RWPE2 (cell line): ENCODE results near the gene ATP5PD.
"Not testable (repeated sequence)": the region's sequence is repeated elsewhere in the genome, so short reads cannot be mapped to it uniquely, and the experiment has no call there.

Experiments used
- ATAC-seq: fragments of 200-7000 bp; cut with Tn5 transposase; 3 replicates; pipeline ENCODE4 v1.9.1; 2021; ENCODE audit warnings: low read depth
- DNase-seq: peaks from one replicate; pipeline ENCODE4 v3.0.0-alpha.2; 2020; ENCODE audit warnings: low spot score
- H3K27ac ChIP-seq: fragments of 450-650 bp; 2 replicates; pipeline ENCODE4 v1.5.1; 2017; ENCODE audit warnings: mild to moderate bottlenecking; ENCODE audit not compliant: poor library complexity, severe bottlenecking
- H3K27me3 ChIP-seq: fragments of 250-450 bp; sonication (Bioruptor Pico); 2 replicates; pipeline ENCODE4 v1.5.1; 2021; ENCODE audit warnings: mild to moderate bottlenecking, moderate library complexity; ENCODE audit not compliant: insufficient read depth, poor library complexity, severe bottlenecking
- H3K36me3 ChIP-seq: fragments of 250-450 bp; sonication (Bioruptor Pico); 2 replicates; pipeline ENCODE4 v1.5.1; 2020; ENCODE audit warnings: low read depth, mild to moderate bottlenecking, moderate library complexity
- H3K4me1 ChIP-seq: fragments of 250-450 bp; sonication (Bioruptor Pico); 2 replicates; pipeline ENCODE4 v1.5.1; 2021; ENCODE audit warnings: mild to moderate bottlenecking, moderate library complexity; ENCODE audit not compliant: insufficient read depth, poor library complexity, severe bottlenecking
- H3K4me3 ChIP-seq: fragments of 250-450 bp; sonication (Bioruptor Pico); 2 replicates; pipeline ENCODE4 v1.5.1; 2021; ENCODE audit warnings: mild to moderate bottlenecking, moderate library complexity; ENCODE audit not compliant: severe bottlenecking
- H3K9me3 ChIP-seq: fragments of 250-450 bp; sonication (Bioruptor Pico); 2 replicates; pipeline ENCODE4 v1.5.1; 2021; ENCODE audit warnings: mild to moderate bottlenecking, moderate library complexity; ENCODE audit not compliant: severe bottlenecking
- CTCF ChIP-seq: fragments of 450-650 bp; IDR thresholded peaks from one replicate; pipeline ENCODE4 v1.5.1; 2017; ENCODE audit warnings: mild to moderate bottlenecking, moderate library complexity; ENCODE audit not compliant: poor library complexity, severe bottlenecking

The ATP5PD gene

GRCh38 chr17:75030161-75030560 is 16.6 kb downstream of the ATP5PD start:
- H3K36me3 ChIP-seq: no peaks in the 10 kb centered on the region
- TF ChIP-seq CTCF: no peak
- no peak overlapping the region for H3K27ac ChIP-seq
- DNase-seq: no peak
- ATAC-seq: no peak
- H3K4me3 ChIP-seq: no peak overlapping the region
- peaks cover 4% of the 10 kb centered on the region for H3K4me1 ChIP-seq
- no peaks in the 10 kb centered on the region for H3K27me3 ChIP-seq
- no peaks in the 10 kb centered on the region for H3K9me3 ChIP-seq

GRCh38 chr17:75026650-75027049 is 20.1 kb downstream of the ATP5PD start:
- not testable (repeated sequence) for H3K4me1 ChIP-seq, ATAC-seq
- peak; percentile 4 for DNase-seq

GRCh38 chr17:75025398-75025734 is 21.4 kb downstream of the ATP5PD start:
- not testable (repeated sequence) for DNase-seq, H3K4me1 ChIP-seq, H3K27me3 ChIP-seq, H3K27ac ChIP-seq, H3K9me3 ChIP-seq, H3K4me3 ChIP-seq, ATAC-seq
- H3K36me3 ChIP-seq: peaks cover 22% of the 10 kb centered on the region

More at GRCh38 chr17:75026650-75027049, 20.1 kb downstream of the ATP5PD start:
- not testable (repeated sequence) for H3K27me3 ChIP-seq, H3K9me3 ChIP-seq, H3K36me3 ChIP-seq, H3K27ac ChIP-seq, H3K4me3 ChIP-seq

GRCh38 chr17:75024686-75025397 is 21.9 kb downstream of the ATP5PD start:
- DNase-seq (no peak), ATAC-seq (no peak)
- H3K27me3 ChIP-seq: no peaks in the 10 kb centered on the region
- H3K36me3 ChIP-seq: peaks cover 26% of the 10 kb centered on the region
- no peak overlapping the region for H3K27ac ChIP-seq
- H3K4me3 ChIP-seq: no peak overlapping the region
- peaks cover 3% of the 10 kb centered on the region for H3K4me1 ChIP-seq
- H3K9me3 ChIP-seq: no peaks in the 10 kb centered on the region
- no peak for TF ChIP-seq CTCF

GRCh38 chr17:75020331-75021110 is 26.2 kb downstream of the ATP5PD start:
- Histone ChIP-seq H3K4me3 (no peak overlapping the region), H3K4me1 (no peaks in the 10 kb centered on the region), H3K27me3 (no peaks in the 10 kb centered on the region), H3K36me3 (peaks cover 45% of the 10 kb centered on the region), H3K27ac (no peak overlapping the region), H3K9me3 (no peaks in the 10 kb centered on the region)
- no peak for ATAC-seq
- no peak for TF ChIP-seq CTCF
- DNase-seq: no peak
